ENCODE measurements around the gene FAM177B.

FAM177B gene

DNA sequence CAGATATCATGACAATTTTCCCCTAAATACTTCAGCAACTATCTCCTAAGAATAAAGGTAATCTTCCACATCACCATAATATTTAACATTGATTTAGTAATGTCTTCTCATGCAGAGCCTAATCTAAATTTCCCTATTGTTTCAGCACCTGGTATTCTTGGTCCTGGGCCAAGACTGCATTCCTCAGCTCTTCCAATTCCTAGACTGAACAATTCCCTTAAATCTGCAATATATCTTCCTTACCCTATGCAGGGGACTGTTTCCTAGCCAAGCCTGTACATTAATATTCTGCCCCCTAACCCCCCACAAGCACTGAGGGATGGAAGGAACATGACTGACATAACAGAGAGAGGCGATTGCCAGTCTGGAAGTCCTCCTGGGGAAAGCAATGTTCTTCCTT, 49.1 kb downstream of the FAM177B start:
- H3K4me1 ChIP-seq (ENCODE audit: low read depth, poor library complexity, severe bottlenecking) = no peaks in the 10 kb centered on the region
- no peak overlapping the region for H3K9ac ChIP-seq
- no peak overlapping the region for H2AFZ ChIP-seq (ENCODE audit: low read depth)
- no peaks in the 10 kb centered on the region for H3K79me2 ChIP-seq (ENCODE audit: insufficient read depth, low read depth)
- no peak overlapping the region for H3K27ac ChIP-seq
- no peaks in the 10 kb centered on the region for H4K20me1 ChIP-seq (ENCODE audit: insufficient read depth)
- no peaks in the 10 kb centered on the region for H3K36me3 ChIP-seq (ENCODE audit: insufficient read depth)
- TF ChIP-seq, protein P1, sequence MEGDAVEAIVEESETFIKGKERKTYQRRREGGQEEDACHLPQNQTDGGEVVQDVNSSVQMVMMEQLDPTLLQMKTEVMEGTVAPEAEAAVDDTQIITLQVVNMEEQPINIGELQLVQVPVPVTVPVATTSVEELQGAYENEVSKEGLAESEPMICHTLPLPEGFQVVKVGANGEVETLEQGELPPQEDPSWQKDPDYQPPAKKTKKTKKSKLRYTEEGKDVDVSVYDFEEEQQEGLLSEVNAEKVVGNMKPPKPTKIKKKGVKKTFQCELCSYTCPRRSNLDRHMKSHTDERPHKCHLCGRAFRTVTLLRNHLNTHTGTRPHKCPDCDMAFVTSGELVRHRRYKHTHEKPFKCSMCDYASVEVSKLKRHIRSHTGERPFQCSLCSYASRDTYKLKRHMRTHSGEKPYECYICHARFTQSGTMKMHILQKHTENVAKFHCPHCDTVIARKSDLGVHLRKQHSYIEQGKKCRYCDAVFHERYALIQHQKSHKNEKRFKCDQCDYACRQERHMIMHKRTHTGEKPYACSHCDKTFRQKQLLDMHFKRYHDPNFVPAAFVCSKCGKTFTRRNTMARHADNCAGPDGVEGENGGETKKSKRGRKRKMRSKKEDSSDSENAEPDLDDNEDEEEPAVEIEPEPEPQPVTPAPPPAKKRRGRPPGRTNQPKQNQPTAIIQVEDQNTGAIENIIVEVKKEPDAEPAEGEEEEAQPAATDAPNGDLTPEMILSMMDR (conservative IDR thresholded peaks at IDR 0.05; ENCODE audit: low read depth, low read length) = no peak
- no peak overlapping the region for H3K4me2 ChIP-seq
- H3K27me3 ChIP-seq (ENCODE audit: insufficient read depth, low read depth) = no peaks in the 10 kb centered on the region
- H3K4me3 ChIP-seq (IDR thresholded peaks at IDR 0.05; ENCODE audit: insufficient read depth, low read depth, low read length) = no peak overlapping the region

DNA sequence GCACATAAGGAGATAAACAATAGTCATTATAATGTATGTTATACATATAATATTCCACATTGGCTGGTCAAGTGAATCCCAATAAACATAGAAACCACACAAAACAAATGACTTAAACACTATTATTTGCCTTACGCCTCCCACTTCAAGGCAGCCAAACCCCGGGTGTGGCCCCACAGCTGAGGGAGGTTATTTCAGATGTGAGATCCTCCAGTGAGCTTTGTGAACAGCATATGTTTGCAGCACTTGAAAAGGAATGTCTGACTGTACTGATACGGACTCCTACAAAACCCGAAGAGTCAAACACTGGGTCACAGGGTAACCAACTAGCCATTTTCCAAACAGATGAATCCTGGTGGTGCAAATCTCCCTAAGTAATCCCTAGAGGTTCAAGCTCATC, 50.7 kb downstream of the FAM177B start:
- Histone ChIP-seq H3K4me3 (IDR thresholded peaks at IDR 0.05; ENCODE audit: insufficient read depth, low read depth, low read length) (no peak overlapping the region), H3K4me1 (ENCODE audit: low read depth, poor library complexity, severe bottlenecking) (no peaks in the 10 kb centered on the region), H2AFZ (ENCODE audit: low read depth) (no peak overlapping the region), H3K36me3 (ENCODE audit: insufficient read depth) (no peaks in the 10 kb centered on the region), H3K27ac (no peak overlapping the region), H4K20me1 (ENCODE audit: insufficient read depth) (no peaks in the 10 kb centered on the region), H3K4me2 (no peak overlapping the region), H3K79me2 (ENCODE audit: insufficient read depth, low read depth) (no peaks in the 10 kb centered on the region), H3K27me3 (ENCODE audit: insufficient read depth, low read depth) (no peaks in the 10 kb centered on the region), H3K9ac (no peak overlapping the region)
- TF ChIP-seq, protein P1 (conservative IDR thresholded peaks at IDR 0.05; ENCODE audit: low read depth, low read length) = no peak

DNA sequence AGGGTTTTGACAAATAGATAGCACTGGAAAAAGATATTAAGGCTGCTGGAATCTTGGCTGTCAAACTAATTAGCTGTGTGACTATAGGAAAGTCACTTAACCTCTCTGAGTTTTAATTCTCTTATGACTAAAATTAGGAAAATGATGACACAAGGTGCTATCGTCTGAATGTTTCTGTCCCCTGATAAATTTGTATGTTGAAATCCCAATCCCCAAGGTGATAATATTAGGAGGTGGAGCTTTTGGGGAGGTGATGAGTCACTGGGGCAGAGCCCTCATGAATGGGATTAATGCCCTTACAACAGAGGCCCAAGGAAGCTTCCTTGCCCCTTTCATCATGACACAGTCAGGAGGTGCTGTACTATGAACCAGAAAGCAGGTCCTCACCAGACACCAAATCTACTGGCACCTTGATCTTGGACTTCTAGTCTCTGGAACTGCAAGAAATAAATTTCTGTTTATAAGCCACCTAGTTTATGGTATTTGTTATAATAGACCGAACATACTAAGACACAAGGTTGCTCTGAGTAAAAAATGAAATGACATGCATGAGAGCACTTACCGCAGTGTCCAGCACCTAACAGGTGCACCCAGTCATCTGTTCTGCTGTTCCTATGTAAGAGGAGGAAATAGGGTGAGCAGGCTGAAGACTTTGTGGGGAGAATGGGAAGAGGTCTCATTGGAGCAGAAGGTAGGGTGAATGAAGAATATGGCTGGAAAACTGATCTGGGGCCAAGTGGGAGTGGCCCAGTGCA, 51.6 kb downstream of the FAM177B start:
- Histone ChIP-seq H3K79me2 (ENCODE audit: insufficient read depth, low read depth) (no peaks in the 10 kb centered on the region), H4K20me1 (ENCODE audit: insufficient read depth) (no peaks in the 10 kb centered on the region)

DNA sequence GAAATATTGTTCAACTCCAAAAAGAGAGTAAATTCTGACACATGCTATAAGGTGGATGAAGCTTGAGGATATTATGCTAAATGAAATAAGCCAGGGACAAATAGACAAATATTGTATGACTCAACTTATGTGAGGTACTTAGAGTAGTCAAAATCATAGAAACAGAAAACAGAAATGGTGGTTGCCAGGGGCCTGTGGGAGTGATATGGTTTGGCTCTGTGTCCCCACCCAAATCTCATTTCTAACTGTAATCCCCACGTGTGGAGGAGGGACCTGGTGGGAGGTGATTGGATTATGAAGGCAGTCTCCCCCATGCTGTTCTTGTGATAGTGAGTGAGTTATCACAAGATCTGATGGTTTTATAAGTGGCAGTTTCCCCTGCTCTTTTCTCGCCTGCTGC, 53.1 kb downstream of the FAM177B start:
- H4K20me1 ChIP-seq (ENCODE audit: insufficient read depth) = no peaks in the 10 kb centered on the region
- H3K4me3 ChIP-seq (IDR thresholded peaks at IDR 0.05; ENCODE audit: insufficient read depth, low read depth, low read length) = no peak overlapping the region
- no peaks in the 10 kb centered on the region for H3K79me2 ChIP-seq (ENCODE audit: insufficient read depth, low read depth)
- H3K27ac ChIP-seq = no peak overlapping the region
- H3K4me2 ChIP-seq = no peak overlapping the region
- no peak overlapping the region for H2AFZ ChIP-seq (ENCODE audit: low read depth)
- no peaks in the 10 kb centered on the region for H3K36me3 ChIP-seq (ENCODE audit: insufficient read depth)
- TF ChIP-seq, protein P1 (conservative IDR thresholded peaks at IDR 0.05; ENCODE audit: low read depth, low read length) = no peak
- no peaks in the 10 kb centered on the region for H3K27me3 ChIP-seq (ENCODE audit: insufficient read depth, low read depth)
- no peak overlapping the region for H3K9ac ChIP-seq
- no peaks in the 10 kb centered on the region for H3K4me1 ChIP-seq (ENCODE audit: low read depth, poor library complexity, severe bottlenecking)

More for the DNA sequence above, 51.6 kb downstream of the FAM177B start:
- no peak overlapping the region for H3K9ac ChIP-seq
- H3K4me3 ChIP-seq (IDR thresholded peaks at IDR 0.05; ENCODE audit: insufficient read depth, low read depth, low read length) = no peak overlapping the region
- no peaks in the 10 kb centered on the region for H3K36me3 ChIP-seq (ENCODE audit: insufficient read depth)
- H2AFZ ChIP-seq (ENCODE audit: low read depth) = no peak overlapping the region
- H3K4me1 ChIP-seq (ENCODE audit: low read depth, poor library complexity, severe bottlenecking) = no peaks in the 10 kb centered on the region
- H3K27ac ChIP-seq = no peak overlapping the region
- H3K27me3 ChIP-seq (ENCODE audit: insufficient read depth, low read depth) = no peaks in the 10 kb centered on the region
- H3K4me2 ChIP-seq = no peak overlapping the region
- TF ChIP-seq, protein P1 (conservative IDR thresholded peaks at IDR 0.05; ENCODE audit: low read depth, low read length) = no peak
